Stimulated activated CD4-positive, alpha-beta T cell treated with anti-CD3 and anti-CD28 coated beads, Interleukin-4, amount 100 ng/mL, for 24 hours (primary cell): Measurements from ENCODE around the gene ZNF66.
"Not testable (repeated sequence)": the region's sequence is repeated elsewhere in the genome, so short reads cannot be mapped to it uniquely, and the experiment has no call there.

Experiments used
- DNase-seq: peaks from one replicate; pipeline ENCODE4 v3.0.0-alpha.2; 2020

Gene ZNF66

DNA sequence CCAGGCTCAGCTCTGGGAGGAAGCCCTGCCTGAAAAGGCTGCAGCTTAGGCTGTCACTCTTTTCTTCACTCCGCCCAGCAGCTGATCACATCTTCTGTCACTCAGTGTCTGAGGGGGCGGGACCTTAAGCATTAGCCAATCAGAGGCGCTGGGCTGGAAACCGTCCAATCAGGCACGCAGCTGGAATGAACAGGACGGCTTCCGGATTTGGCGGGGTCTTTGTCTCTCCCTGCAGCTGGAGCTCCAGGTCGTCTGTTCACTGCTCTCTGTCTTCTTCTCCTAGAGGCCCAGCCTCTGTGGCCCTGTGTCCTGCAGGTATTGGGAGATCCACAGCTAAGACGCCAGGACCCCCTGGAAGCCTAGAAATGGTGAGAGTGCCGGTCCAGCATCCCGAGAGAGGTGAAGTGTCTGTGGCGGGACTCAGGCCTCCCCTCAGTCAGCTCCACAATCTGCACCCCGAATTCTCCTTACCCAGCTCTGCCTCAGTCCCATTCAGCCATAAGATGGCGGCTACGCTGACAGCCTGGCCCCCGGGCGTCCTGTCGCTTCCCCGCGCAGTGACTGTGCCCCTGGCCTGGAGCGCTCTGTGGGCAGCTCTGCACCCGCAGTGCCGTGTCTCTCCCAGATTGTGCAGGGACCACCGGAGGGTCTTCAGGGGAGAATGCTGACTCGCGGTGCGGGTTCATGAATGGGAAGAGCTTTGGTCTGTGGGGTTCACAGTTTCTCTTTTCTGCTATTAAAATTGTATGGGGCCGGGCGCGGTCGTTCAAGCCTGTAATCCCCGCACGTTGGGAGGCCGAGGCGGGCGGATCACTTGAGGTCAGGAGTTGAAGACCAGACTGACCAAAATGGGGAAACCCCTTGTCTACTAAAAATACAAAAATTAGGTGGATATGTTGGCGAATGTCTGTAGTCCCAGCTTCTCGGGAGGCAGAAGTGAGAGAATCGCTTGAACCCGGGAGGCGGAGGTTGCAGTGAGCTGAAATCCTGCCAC is at the start of gene ZNF66:
Gene ZNF66 (plus strand): TSS at position 222 of the 994 bp plus-strand sequence. CDS start 144 bp downstream, at position 366.
- peak; percentile 97 for DNase-seq

DNA sequence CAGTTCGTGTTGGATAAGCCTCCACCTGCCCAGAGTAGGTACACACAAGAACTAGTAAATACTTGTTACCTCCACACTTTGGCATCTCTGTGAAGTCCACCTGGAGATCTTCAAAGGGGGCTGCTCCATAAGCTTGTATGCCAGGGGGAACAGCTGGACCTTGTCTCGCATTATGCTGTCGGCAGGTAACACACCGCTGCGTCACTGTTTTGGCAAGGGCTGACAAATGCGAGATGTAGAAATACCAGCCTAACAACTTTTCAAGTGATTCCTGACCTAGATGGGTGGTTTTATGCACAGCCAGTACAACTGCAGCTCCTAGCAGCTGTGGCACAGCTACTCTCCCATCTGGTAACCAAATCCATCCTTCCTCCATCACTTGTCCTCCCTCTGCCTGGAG is 25.9 kb upstream of the ZNF66 start:
- DNase-seq: not testable (repeated sequence)

DNA sequence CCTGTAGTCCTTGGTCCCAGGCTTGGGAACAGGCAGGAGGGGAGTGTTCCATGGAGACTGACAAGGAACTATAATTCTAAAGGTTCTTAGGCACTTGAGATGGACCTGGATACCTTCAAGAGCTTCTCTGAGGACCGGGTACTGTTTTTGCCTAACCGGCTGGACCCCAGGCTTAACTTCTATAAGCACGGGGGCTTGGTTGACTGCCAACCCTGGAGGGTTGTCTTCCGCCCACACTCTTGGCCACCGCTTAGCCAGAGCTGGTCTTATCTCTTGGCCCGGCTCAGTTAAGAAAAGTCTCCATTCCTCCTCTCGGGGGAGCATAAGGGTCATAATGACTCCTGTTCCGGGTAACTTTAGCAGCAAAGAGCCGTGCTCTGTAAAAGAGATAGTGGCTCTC is 23.8 kb upstream of the ZNF66 start:
- not testable (repeated sequence) for DNase-seq

DNA sequence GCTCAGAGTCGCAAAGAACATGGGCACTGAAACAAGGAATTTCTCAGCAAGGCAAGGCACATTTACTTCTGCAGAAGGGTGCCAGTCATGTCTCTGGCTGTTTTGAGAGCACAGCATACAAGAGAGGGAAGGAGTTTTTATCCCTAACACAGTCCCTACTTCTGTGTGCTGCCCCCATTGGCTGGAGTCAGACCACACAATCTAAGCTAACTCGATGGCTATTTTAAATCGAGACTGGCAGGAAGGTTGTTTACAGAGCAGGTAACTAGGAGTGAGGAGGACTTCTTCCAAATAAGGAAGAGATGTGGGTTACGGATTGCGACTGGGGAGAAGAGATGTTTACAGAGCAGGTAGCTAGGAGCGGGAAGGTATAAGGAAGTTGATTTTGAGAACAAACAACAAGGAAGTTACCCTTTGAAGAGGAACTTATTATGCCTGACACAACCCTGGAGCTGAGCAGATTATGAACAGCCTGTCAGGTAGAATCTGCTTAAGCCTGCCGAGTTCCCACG is 6.8 kb upstream of the ZNF66 start:
- DNase-seq: not testable (repeated sequence)

DNA sequence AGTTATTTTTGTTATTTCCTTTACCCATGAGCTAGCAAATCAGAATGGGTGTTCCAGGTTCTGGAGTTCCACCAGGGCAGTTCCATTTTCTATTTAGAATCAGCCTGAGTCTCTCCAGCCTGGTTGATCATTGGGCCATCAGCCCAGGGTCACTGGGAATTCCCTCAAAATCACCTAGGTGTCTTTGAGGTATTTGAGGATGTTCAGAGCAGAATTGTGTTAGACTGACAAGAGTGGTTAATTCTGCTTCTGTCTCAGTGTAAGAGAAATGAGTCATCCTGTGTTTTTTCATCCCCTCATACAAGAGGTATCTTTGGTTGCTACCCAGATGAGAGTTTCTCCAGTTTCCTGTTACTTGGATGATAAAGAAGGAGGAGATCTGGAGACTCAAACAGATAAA is 11.7 kb downstream of the ZNF66 start:
- no peak for DNase-seq

DNA sequence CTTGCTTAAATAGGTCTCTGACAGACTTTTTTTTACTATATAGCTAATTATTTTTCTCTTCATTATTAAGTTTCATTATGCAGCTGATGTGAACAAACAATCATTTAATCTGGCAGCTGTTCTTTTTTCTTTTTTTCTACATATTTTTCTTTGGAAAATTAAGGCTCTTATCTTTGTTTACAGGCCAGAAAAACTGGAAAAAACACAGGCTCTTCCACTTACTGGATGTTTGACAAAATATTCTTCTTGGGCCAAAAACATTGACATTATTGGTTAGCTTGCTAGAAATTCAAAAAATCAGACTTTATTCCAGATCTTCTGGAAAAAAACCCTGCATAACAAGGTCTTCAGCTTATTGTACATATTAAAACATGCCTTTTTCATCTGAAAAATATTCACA is 15.7 kb downstream of the ZNF66 start:
- DNase-seq: no peak

DNA sequence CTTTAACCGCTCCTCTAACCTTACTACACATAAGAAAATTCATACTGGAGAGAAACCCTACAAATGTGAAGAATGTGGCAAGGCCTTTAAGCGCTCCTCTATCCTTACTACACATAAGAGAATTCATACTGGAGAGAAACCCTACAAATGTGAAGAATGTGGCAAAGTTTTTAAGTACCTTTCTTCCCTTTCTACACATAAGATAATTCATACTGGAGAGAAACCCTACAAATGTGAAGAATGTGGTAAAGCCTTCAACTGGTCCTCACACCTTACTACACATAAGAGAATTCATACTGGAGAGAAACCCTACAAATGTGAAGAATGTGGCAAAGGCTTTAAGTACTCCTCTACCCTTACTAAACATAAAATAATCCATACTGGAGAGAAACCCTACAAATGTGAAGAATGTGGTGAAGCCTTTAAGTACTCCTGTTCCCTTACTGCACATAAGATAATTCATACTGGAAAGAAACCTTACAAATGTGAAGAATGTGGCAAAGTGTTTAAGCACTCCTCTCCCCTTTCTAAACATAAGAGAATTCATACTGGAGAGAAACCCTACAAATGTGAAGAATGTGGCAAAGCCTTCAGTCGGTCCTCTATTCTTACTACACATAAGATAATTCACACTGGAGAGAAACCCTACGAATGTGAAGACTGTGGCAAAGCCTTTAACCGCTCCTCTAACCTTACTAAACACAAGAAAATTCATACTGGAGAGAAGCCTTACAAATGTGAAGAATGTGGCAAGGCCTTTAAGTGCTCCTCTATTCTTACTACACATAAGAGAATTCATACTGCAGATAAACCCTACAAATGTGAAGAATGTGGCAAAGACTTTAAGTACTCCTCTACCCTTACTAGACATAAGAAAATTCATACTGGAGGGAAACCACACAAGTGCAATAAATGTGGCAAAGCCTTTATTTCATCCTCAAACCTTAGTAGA is 30.5 kb downstream of the ZNF66 start:
- not testable (repeated sequence) for DNase-seq

DNA sequence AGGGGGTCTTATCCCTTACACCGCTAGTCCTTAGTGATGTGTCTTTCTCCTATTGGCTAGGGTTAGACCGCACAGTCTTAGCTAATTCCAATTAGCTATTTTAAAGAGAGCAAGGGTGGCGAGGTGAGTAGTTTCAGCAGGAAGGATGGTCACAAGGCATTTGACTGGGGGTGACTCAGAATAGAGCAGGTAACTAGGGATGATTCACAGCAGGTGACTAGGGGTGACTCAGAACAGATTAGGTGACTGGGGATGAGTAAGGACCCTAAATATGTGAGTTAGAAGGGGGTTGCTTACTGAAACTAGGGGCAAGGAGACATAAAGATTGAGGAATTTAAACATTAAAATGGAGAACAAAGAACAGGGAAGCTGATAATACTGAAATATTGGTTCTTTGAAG is 64.3 kb downstream of the ZNF66 start:
- no peak for DNase-seq
